GM21825 (cell line): ENCODE results near the gene STT3A.

Experiments used
- ATAC-seq: cut with Tn5 transposase; IDR thresholded peaks from one replicate; pipeline ENCODE4 v1.9.1; 2021; ENCODE audit warnings: mild to moderate bottlenecking, moderate library complexity; ENCODE audit not compliant: unreplicated experiment

Gene STT3A

DNA sequence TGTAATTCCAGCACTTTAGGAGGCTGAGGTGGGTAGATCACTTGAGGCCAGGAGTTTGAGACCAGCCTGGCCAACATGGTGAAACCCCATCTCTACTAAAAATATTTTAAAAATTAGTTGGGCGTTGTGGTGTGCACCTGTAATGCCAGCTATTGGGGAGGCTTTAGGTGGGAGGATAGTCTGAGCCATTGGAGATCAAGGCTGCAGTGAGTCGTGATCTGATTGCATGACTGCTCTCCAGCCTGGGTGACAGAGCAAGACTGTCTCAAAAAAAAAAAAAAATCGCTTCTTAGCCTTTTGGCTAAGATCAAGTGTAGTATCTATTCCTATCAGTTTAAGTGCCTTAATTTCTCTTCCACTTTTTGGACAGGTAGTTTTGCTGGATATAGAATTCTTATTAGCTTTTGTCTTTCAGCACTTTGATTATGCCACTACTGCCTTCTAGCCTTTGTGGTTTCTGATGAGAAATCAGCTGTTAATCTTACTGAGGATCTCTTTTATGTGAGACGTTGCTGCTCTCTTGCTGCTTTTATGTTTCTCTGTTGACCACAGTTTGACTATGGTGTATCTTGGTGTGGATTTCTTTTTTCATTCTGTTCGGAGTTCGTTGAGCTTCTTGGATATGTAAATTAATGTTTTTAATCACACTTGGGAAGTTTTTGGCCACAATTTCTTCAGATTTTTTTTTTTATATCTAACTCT, 57.0 kb downstream of the STT3A start:
- ATAC-seq, result no peak

DNA sequence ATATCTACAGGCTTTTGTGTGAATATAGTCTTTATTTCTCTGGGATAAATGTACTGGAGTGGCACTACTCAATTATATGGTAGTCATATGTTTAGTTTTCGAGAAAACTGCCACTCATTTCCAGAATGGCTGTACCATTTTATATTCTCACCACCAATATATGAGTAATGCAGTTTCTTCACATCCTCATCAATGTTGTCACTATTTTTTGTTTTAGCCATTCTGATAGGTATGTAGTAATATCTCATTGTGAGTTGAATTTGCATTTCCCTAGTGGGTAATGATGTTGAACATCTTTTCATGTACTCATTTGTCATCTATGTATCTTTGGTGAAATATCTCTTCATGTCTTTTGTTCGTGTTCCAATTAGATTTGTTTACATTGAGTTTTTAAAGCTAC, 70.0 kb downstream of the STT3A start:
- no peak for ATAC-seq

DNA sequence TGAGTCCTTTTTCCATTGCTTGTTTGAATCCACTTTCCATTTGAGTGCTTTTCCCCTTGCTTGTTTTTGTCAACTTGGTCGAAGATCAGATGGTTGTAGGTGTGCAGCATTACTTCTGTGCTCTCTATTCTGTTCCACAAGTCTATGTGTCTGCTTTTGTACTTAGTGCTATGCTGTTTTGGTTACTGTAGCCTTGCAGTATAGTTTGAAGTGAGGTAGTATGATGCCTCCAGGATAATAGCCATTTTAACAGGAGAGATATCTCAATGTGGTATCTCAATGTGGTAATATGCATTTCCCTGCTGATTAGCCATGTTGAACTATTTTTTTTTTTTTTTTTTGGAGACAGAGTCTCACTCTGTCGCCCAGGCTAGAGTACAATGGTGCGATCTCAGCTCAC, 71.3 kb downstream of the STT3A start:
- ATAC-seq, result no peak

DNA sequence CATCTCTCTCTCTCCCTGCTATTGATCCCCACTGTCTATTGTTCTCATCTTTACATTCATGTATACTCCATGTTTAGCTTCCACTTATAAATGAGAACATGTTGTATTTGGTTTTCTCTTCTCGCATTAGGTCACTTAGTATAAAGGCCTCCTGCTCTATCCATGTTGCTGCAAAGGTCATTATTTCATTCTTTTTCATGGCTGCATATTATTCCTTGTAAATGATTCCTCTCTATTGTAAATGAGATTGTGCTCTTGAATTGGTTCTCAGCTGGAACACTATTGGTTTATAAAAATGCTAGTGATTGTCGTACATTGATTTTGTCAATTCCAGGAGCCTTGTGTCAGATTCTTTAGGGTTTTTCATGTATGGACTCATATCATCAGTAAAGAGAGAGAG, 74.5 kb downstream of the STT3A start:
- no peak for ATAC-seq

DNA sequence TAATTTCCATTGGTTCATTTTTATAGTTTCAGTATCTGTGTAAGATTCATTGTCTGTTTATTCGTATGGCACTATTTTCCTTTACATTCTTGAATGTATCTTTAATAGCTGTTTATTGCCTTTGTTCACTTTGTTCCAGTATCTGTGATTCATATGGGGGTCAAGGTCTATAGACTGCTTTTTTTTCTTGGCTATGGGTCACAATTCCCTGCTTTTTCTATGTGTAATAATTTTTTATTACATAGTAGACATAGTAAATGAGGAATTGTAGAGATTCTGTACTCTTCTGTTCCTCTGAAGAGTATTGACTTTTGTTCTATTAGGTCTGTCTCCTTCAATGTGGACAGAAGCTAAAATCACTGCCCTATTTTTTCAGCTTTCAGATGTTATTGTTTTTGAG, 77.5 kb downstream of the STT3A start:
- no peak for ATAC-seq

DNA sequence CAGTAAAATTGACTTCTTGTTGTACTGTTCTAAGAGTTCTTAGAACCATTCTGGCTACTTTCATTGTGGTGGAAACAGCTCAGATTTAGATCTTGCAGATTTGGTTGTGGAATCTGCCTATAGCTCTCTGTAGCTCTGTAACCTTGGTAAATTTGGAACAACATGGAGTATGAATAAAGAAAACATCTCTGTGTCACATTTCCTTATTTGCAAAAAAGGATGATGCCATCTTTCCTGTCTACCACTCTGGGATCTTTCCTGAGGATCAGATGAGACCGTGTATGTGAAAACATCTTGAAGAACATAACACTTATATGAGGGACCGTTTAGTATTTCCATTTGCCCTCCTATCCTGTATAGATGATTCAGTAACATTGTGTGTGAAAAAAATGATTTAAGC, 78.9 kb downstream of the STT3A start:
- no peak for ATAC-seq
